ENCODE results near the gene LRP1-AS. TPM values are rescaled to one million over a fixed set of nuclear protein-coding genes. Genes with fewer than 3 reads are reported as not detected.

LRP1-AS gene
- total RNA-seq, 1 experiment from 2014 or later, result not detected

- no peak for TF ChIP-seq USF2 (CRISPR knock-in tag; IDR thresholded peaks at IDR 0.05)
- TF ChIP-seq E2F1 (CRISPR knock-in tag; IDR thresholded peaks at IDR 0.05), result no peak
- TF ChIP-seq ZNF532 (CRISPR knock-in tag; IDR thresholded peaks at IDR 0.05; ENCODE audit: borderline replicate concordance), result no peak
- no peak for TF ChIP-seq SMAD3 (CRISPR knock-in tag; IDR thresholded peaks at IDR 0.05; ENCODE audit: borderline replicate concordance)
- no peak for TF ChIP-seq ZNF232 (CRISPR knock-in tag; IDR thresholded peaks at IDR 0.05)
- no peak for TF ChIP-seq ZNF281 (CRISPR knock-in tag; IDR thresholded peaks at IDR 0.05)
- TF ChIP-seq ETV6 (CRISPR knock-in tag; IDR thresholded peaks at IDR 0.05), result no peak
Observed at GRCh38 chr12:57194253-57194652, 46.8 kb upstream of the LRP1-AS start (continued).

- ATAC-seq (no peak), DNase-seq (ENCODE audit: low spot score) (no peak)
- H3K36me3 Mint-ChIP-seq, result peaks cover 74% of the 10 kb centered on the region
- peak overlapping the region; percentile 53; the same call in 1 of the 2 replicates for H3K27ac Mint-ChIP-seq
- ChIA-PET CTCF (no interaction called here), POLR2A (no interaction called here)
- H3K27me3 Mint-ChIP-seq (ENCODE audit: low read depth), result no peaks in the 10 kb centered on the region
- no peak overlapping the region for H3K4me3 Mint-ChIP-seq
- no peak for TF ChIP-seq E2F5 (CRISPR knock-in tag; IDR thresholded peaks at IDR 0.05)
- TF ChIP-seq OVOL2 (CRISPR knock-in tag; IDR thresholded peaks at IDR 0.05; ENCODE audit: borderline replicate concordance), result no peak
- TF ChIP-seq ZSCAN18 (CRISPR knock-in tag; IDR thresholded peaks at IDR 0.05), result no peak
- no peak for TF ChIP-seq MYBL2 (CRISPR knock-in tag; IDR thresholded peaks at IDR 0.05)
- TF ChIP-seq PREB (CRISPR knock-in tag; IDR thresholded peaks at IDR 0.05; ENCODE audit: borderline replicate concordance), result no peak
- no peak for TF ChIP-seq KAT7 (CRISPR knock-in tag; IDR thresholded peaks at IDR 0.05; ENCODE audit: borderline replicate concordance)
- no peak for TF ChIP-seq EMX1 (CRISPR knock-in tag; IDR thresholded peaks at IDR 0.05)
- no peak for TF ChIP-seq ESRRA (CRISPR knock-in tag; IDR thresholded peaks at IDR 0.05; ENCODE audit: borderline replicate concordance)
- no peak for TF ChIP-seq TCF7 (CRISPR knock-in tag; IDR thresholded peaks at IDR 0.05; ENCODE audit: low read depth)
- TF ChIP-seq TEAD1 (CRISPR knock-in tag; IDR thresholded peaks at IDR 0.05), result no peak
- TF ChIP-seq JUN (CRISPR knock-in tag; IDR thresholded peaks at IDR 0.05), result no peak
- TF ChIP-seq ZNF121 (CRISPR knock-in tag; IDR thresholded peaks at IDR 0.05), result no peak
- TF ChIP-seq TP53 (CRISPR knock-in tag; IDR thresholded peaks at IDR 0.05), result no peak
- no peaks in the 10 kb centered on the region for H3K4me1 Mint-ChIP-seq
- peaks cover 5% of the 10 kb centered on the region; the same call in 1 of the 2 replicates for H3K9me3 Mint-ChIP-seq
Observed at GRCh38 chr12:57193706-57194245, 46.4 kb upstream of the LRP1-AS start.

Data from WTC11 (cell line).